ENCODE data around the gene GSE1. TPM values are rescaled to one million over a fixed set of nuclear protein-coding genes. Genes with fewer than 3 reads are reported as not detected.

GSE1 gene
- total and polyA plus RNA-seq, 2 of the 13 experiments (the other 11 are each of a cell fraction or from before 2014, with no cell fraction given), result 16.1 to 31.2 TPM

- TF ChIP-seq HMG20B (CRISPR knock-in tag; conservative IDR thresholded peaks at IDR 0.05), result no peak
- no peak for TF ChIP-seq ELF4 (CRISPR knock-in tag; IDR thresholded peaks at IDR 0.05; ENCODE audit: borderline replicate concordance)
- no peak for TF ChIP-seq SCMH1 (CRISPR knock-in tag; IDR thresholded peaks at IDR 0.05; ENCODE audit: borderline replicate concordance)
- TF ChIP-seq ZBTB38 (CRISPR knock-in tag; IDR thresholded peaks at IDR 0.05), result peak; percentile 58; the same call in 1 of the 2 replicates
- peak; percentile 65 for TF ChIP-seq MED1 (CRISPR knock-in tag; IDR thresholded peaks at IDR 0.05)
- TF ChIP-seq RFXAP (CRISPR knock-in tag; IDR thresholded peaks at IDR 0.05; ENCODE audit: borderline replicate concordance), result peak; percentile 93
- peak; percentile 59; the same call in 1 of the 2 replicates for TF ChIP-seq ETV5 (CRISPR knock-in tag; IDR thresholded peaks at IDR 0.05; ENCODE audit: borderline replicate concordance)
- no peak for TF ChIP-seq MNT (IDR thresholded peaks at IDR 0.05)
- TF ChIP-seq FOXM1 (CRISPR knock-in tag; IDR thresholded peaks at IDR 0.05), result peak; percentile 86; the same call in 1 of the 2 replicates
- peak; percentile 92 for TF ChIP-seq ZNF776 (CRISPR knock-in tag; IDR thresholded peaks at IDR 0.05)
- TF ChIP-seq RARG (CRISPR knock-in tag; IDR thresholded peaks at IDR 0.05; ENCODE audit: low read depth), result no peak
- TF ChIP-seq ZNF232 (CRISPR knock-in tag; IDR thresholded peaks at IDR 0.05; ENCODE audit: borderline replicate concordance), result peak; percentile 75; the same call in 1 of the 2 replicates
- no peak; the same call in 1 of the 2 replicates for TF ChIP-seq ZNF510 (CRISPR knock-in tag; IDR thresholded peaks at IDR 0.05; ENCODE audit: low read depth)
- TF ChIP-seq TMF1 (CRISPR knock-in tag; IDR thresholded peaks at IDR 0.05; ENCODE audit: low read depth), result no peak
- TF ChIP-seq CHD2 (IDR thresholded peaks at IDR 0.05; ENCODE audit: low read depth, low read length), result 0 out of 2 replicates have a peak, but pooled peaks have one; percentile 52
- no peak; the same call in none of the 2 replicates for TF ChIP-seq ESRRA (CRISPR knock-in tag; IDR thresholded peaks at IDR 0.05; ENCODE audit: low read depth)
- no peak for TF ChIP-seq SIX1 (CRISPR knock-in tag; IDR thresholded peaks at IDR 0.05; ENCODE audit: borderline replicate concordance)
- TF ChIP-seq PHF8 (CRISPR knock-in tag; IDR thresholded peaks at IDR 0.05), result peak; percentile 80
- peak; percentile 92; the same call in 1 of the 2 replicates for TF ChIP-seq ZNF558 (CRISPR knock-in tag; IDR thresholded peaks at IDR 0.05; ENCODE audit: borderline replicate concordance)
- TF ChIP-seq HNF4A (CRISPR knock-in tag; IDR thresholded peaks at IDR 0.05), result no peak
- 0 out of 2 replicates have a peak, but pooled peaks have one; percentile 74 for TF ChIP-seq ISX (CRISPR knock-in tag; conservative IDR thresholded peaks at IDR 0.05)
- TF ChIP-seq NONO (IDR thresholded peaks at IDR 0.05), result no peak
- TF ChIP-seq NONO (CRISPR knock-in tag; conservative IDR thresholded peaks at IDR 0.05), result peak; percentile 60; the same call in 1 of the 2 replicates
- TF ChIP-seq ZNF10 (CRISPR knock-in tag; IDR thresholded peaks at IDR 0.05; ENCODE audit: borderline replicate concordance, low read depth), result no peak
- TF ChIP-seq ZNF629 (CRISPR knock-in tag; conservative IDR thresholded peaks at IDR 0.05), result peak; percentile 46; the same call in 1 of the 2 replicates
- no peak for TF ChIP-seq GTF2F1 (IDR thresholded peaks at IDR 0.05; ENCODE audit: low read length)
- no peak for TF ChIP-seq MIER2 (CRISPR knock-in tag; IDR thresholded peaks at IDR 0.05)
- peak; percentile 79; the same call in 1 of the 2 replicates for TF ChIP-seq DMAP1 (CRISPR knock-in tag; IDR thresholded peaks at IDR 0.05)
- TF ChIP-seq, protein P1, sequence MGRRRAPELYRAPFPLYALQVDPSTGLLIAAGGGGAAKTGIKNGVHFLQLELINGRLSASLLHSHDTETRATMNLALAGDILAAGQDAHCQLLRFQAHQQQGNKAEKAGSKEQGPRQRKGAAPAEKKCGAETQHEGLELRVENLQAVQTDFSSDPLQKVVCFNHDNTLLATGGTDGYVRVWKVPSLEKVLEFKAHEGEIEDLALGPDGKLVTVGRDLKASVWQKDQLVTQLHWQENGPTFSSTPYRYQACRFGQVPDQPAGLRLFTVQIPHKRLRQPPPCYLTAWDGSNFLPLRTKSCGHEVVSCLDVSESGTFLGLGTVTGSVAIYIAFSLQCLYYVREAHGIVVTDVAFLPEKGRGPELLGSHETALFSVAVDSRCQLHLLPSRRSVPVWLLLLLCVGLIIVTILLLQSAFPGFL (CRISPR knock-in tag; IDR thresholded peaks at IDR 0.05), result no peak
- no peak for TF ChIP-seq TEAD3 (CRISPR knock-in tag; optimal IDR thresholded peaks at IDR 0.05; ENCODE audit: borderline replicate concordance)
- TF ChIP-seq PRMT3 (CRISPR knock-in tag; IDR thresholded peaks at IDR 0.05; ENCODE audit: borderline replicate concordance, low read depth), result 0 out of 2 replicates have a peak, but pooled peaks have one; percentile 63
- TF ChIP-seq PHF5A (CRISPR knock-in tag; IDR thresholded peaks at IDR 0.05; ENCODE audit: low read depth, unreplicated experiment), result no peak
These were observed 75.6 kb downstream of the GSE1 start, which contains the start of gene GINS2 (continued) for GRCh38 chr16:85688586-85689284.
